ENCODE results near the gene CHD1L. TPM values are rescaled to one million over a fixed set of nuclear protein-coding genes. Genes with fewer than 3 reads are reported as not detected.

The CHD1L gene
- total RNA-seq, 1 donor from 2014 or later = 30.3 TPM

DNA sequence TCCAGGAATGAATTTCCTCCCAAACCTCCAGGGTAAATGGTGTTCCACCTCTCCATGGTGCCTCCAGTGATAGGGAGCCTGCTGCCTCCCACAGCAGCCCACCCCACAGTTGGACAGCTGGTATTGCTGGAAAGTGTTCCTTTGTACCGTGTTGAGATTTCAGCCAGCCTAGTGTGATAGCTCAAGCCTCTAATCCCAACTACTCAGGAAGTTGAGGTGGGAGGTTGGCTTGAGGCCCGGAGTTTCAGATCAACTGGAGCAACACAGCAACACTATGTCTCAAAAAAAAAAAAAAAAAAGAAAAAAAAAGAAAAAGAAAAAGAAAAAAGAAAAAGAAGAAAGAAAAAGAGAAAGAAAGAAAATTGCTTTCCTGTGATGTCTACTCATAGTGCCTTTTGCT lies 96.1 kb downstream of the CHD1L start:
- H3K9me3 Mint-ChIP-seq (ENCODE audit: unreplicated experiment) = no peaks in the 10 kb centered on the region
- TF ChIP-seq, protein P1, sequence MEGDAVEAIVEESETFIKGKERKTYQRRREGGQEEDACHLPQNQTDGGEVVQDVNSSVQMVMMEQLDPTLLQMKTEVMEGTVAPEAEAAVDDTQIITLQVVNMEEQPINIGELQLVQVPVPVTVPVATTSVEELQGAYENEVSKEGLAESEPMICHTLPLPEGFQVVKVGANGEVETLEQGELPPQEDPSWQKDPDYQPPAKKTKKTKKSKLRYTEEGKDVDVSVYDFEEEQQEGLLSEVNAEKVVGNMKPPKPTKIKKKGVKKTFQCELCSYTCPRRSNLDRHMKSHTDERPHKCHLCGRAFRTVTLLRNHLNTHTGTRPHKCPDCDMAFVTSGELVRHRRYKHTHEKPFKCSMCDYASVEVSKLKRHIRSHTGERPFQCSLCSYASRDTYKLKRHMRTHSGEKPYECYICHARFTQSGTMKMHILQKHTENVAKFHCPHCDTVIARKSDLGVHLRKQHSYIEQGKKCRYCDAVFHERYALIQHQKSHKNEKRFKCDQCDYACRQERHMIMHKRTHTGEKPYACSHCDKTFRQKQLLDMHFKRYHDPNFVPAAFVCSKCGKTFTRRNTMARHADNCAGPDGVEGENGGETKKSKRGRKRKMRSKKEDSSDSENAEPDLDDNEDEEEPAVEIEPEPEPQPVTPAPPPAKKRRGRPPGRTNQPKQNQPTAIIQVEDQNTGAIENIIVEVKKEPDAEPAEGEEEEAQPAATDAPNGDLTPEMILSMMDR (IDR thresholded peaks at IDR 0.05) = no peak
- no peak overlapping the region for H3K4me3 Mint-ChIP-seq (ENCODE audit: unreplicated experiment)
- no peak overlapping the region for H3K27ac Mint-ChIP-seq (ENCODE audit: unreplicated experiment)
- peaks cover 6% of the 10 kb centered on the region for H3K27me3 Mint-ChIP-seq (ENCODE audit: unreplicated experiment)
- no peaks in the 10 kb centered on the region for H3K4me1 Mint-ChIP-seq (ENCODE audit: unreplicated experiment)
- no peaks in the 10 kb centered on the region for H3K36me3 Mint-ChIP-seq (ENCODE audit: unreplicated experiment)
- no peak for DNase-seq (ENCODE audit: extremely low spot score, unreplicated experiment)

DNA sequence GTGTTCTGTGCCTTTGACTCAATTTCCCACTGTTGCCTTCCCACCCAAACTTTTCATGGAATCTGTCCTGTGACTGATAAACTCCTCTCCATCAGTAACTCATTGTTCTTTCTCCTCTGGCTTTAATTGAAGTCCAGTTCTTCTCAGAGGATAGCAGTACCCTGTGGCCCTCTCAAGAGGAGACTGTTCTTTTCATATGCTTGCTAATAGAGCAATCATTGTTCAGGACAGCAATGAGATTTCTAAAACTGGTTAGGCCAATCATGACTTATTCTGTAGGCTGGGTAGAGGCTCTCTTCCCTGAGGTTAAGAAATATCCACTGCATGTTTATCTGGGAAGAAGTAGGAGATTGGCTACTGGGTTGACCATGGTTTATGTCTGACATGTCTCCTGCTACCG lies 98.8 kb downstream of the CHD1L start:
- H3K36me3 Mint-ChIP-seq (ENCODE audit: unreplicated experiment) = no peaks in the 10 kb centered on the region
- H3K27ac Mint-ChIP-seq (ENCODE audit: unreplicated experiment) = no peak overlapping the region
- no peaks in the 10 kb centered on the region for H3K9me3 Mint-ChIP-seq (ENCODE audit: unreplicated experiment)
- DNase-seq (ENCODE audit: extremely low spot score, unreplicated experiment) = no peak
- TF ChIP-seq, protein P1 (IDR thresholded peaks at IDR 0.05) = no peak
- H3K27me3 Mint-ChIP-seq (ENCODE audit: unreplicated experiment) = peaks cover 6% of the 10 kb centered on the region
- no peak overlapping the region for H3K4me3 Mint-ChIP-seq (ENCODE audit: unreplicated experiment)
- no peaks in the 10 kb centered on the region for H3K4me1 Mint-ChIP-seq (ENCODE audit: unreplicated experiment)

Other genes with a start within 250 kb of the CHD1L start
- 10.1 and 14.0 TPM in 2 replicates for gene PRKAB2, start 70.2 kb upstream of the CHD1L start, total RNA-seq
- gene FMO5, start 17.3 kb upstream of the CHD1L start, total RNA-seq = 1.8 and 2.2 TPM in 2 replicates